K562 (cell line): Measurements from ENCODE around the gene ARID3B.

Source experiments
- JUND ChIP-seq, 2 experiments: IDR thresholded peaks; 2 replicates in 1 of 2; 3 replicates in 1 of 2; pipeline ENCODE4 v1.6.1; 2011; ENCODE audit warnings: borderline replicate concordance in 2 of 2, low read depth in 2 of 2, low read length in 2 of 2, improper control_type of control experiment in 1 of 2, missing biosample characterization in 1 of 2, missing genetic modification characterization in 1 of 2, missing genetic modification reagents in 1 of 2
- MXI1 ChIP-seq: IDR thresholded peaks from 2 replicates; pipeline ENCODE4 v1.6.1; 2011; ENCODE audit warnings: low read depth, mild to moderate bottlenecking, improper control_type of control experiment, low read length
- POLR2A ChIP-seq: fragments of 450-650 bp; conservative IDR thresholded peaks from 2 replicates; pipeline ENCODE4 v1.6.1; 2016
- POLR2AphosphoS5 ChIP-seq: IDR thresholded peaks from 2 replicates; pipeline ENCODE4 v1.6.1; 2011; ENCODE audit warnings: mild to moderate bottlenecking, low read depth, low read length, moderate library complexity; ENCODE audit not compliant: control insufficient read depth, insufficient read depth
- RBFOX2 ChIP-seq: fragments of 200-400 bp; formaldehyde crosslinking; IDR thresholded peaks from 2 replicates; pipeline ENCODE4 v1.6.1; 2017; ENCODE audit warnings: low read depth, mild to moderate bottlenecking, low read length, moderate library complexity
- SNIP1 ChIP-seq: fragments of 450-650 bp; IDR thresholded peaks from 2 replicates; pipeline ENCODE4 v1.7.1; 2017; ENCODE audit warnings: low read depth, mild to moderate bottlenecking
- TBP ChIP-seq: optimal IDR thresholded peaks from 2 replicates; pipeline ENCODE3; 2011; ENCODE audit warnings: low read depth, low read length, improper control_type of control experiment
- TF ChIP-seq, protein P1 (sequence below), 3 experiments: IDR thresholded peaks in 2 of 3; conservative IDR thresholded peaks in 1 of 3; 2 replicates each; pipeline ENCODE4 v1.5.1; 2011 to 2012; ENCODE audit warnings: low read length in 3 of 3, mild to moderate bottlenecking in 3 of 3, control low read depth in 2 of 3, improper control_type of control experiment in 1 of 3, inconsistent platforms in 1 of 3, low read depth in 1 of 3, mixed read lengths in 1 of 3, moderate library complexity in 1 of 3; ENCODE audit not compliant: insufficient read depth in 2 of 3
- TF ChIP-seq, protein P2 (sequence below): sonication (generic); formaldehyde crosslinking; IDR thresholded peaks from 2 replicates; pipeline ENCODE4 v1.5.0; 2020; ENCODE audit warnings: missing genetic modification reagents

DNA sequence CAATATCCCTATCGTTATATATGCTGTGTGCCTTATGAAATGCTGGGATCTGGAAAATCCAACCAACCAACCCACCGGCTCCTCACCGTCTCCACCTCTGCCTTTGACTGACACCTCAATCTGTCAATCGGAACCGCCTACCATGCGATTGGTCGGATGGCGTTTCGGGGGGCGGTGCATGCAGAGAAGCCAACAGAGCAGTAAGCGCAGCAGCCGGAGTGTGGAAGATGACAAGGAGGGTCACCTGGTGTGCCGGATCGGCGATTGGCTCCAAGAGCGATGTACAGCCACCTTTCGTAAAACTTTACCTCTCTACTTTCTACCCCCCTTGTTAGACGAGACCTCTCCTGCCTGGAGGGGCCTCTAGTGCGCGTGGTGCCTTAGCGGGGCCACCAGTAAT is 80.9 kb downstream of the ARID3B start:
- TF ChIP-seq, protein P1, sequence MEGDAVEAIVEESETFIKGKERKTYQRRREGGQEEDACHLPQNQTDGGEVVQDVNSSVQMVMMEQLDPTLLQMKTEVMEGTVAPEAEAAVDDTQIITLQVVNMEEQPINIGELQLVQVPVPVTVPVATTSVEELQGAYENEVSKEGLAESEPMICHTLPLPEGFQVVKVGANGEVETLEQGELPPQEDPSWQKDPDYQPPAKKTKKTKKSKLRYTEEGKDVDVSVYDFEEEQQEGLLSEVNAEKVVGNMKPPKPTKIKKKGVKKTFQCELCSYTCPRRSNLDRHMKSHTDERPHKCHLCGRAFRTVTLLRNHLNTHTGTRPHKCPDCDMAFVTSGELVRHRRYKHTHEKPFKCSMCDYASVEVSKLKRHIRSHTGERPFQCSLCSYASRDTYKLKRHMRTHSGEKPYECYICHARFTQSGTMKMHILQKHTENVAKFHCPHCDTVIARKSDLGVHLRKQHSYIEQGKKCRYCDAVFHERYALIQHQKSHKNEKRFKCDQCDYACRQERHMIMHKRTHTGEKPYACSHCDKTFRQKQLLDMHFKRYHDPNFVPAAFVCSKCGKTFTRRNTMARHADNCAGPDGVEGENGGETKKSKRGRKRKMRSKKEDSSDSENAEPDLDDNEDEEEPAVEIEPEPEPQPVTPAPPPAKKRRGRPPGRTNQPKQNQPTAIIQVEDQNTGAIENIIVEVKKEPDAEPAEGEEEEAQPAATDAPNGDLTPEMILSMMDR (IDR thresholded peaks at IDR 0.05 in 2 of 3, conservative IDR thresholded peaks at IDR 0.05 in 1 of 3; ENCODE audit: insufficient read depth in 2 of 3, low read depth in 1 of 3, low read length in 3 of 3) = no peak
- no peak; the same call in 1 of the 2 replicates for TF ChIP-seq RBFOX2
- TF ChIP-seq POLR2AphosphoS5 = no peak
- no peak for TF ChIP-seq TBP
- no peak for TF ChIP-seq POLR2A
- TF ChIP-seq, protein P2, sequence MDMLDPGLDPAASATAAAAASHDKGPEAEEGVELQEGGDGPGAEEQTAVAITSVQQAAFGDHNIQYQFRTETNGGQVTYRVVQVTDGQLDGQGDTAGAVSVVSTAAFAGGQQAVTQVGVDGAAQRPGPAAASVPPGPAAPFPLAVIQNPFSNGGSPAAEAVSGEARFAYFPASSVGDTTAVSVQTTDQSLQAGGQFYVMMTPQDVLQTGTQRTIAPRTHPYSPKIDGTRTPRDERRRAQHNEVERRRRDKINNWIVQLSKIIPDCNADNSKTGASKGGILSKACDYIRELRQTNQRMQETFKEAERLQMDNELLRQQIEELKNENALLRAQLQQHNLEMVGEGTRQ (CRISPR knock-in tag) = no peak
- no peak for TF ChIP-seq JUND (IDR thresholded peaks at IDR 0.05; ENCODE audit: borderline replicate concordance, low read depth, low read length)
- TF ChIP-seq JUND (tag; IDR thresholded peaks at IDR 0.05; ENCODE audit: borderline replicate concordance, low read depth, low read length) = no peak
- TF ChIP-seq MXI1 = no peak
- no peak for TF ChIP-seq SNIP1
